G401 (cell line): ENCODE measurements around the gene B4GALT6. TPM values are rescaled to one million over a fixed set of nuclear protein-coding genes. Genes with fewer than 3 reads are reported as not detected.

Source experiments
- DNase-seq: peaks from one replicate; pipeline ENCODE4 v3.0.0-alpha.2; 2015; ENCODE audit warnings: low spot score
- in situ Hi-C: cut with HindIII; loops from 2 replicates; pipeline ENCODE4 v1.10.0; 2016; ENCODE audit warnings: low sequenced_read_pairs, mixed read lengths
- total RNA-seq: library from RNA; depleted of rRNA; stranded (reverse); fragments of >200 nt; shearing (Covaris generic); gene quantifications from 2 replicates; pipeline ENCODE4 v1.2.3, GENCODE V29; 2014

B4GALT6 gene
- total RNA-seq, 1 experiment from 2014 or later: 0.75 TPM

DNA sequence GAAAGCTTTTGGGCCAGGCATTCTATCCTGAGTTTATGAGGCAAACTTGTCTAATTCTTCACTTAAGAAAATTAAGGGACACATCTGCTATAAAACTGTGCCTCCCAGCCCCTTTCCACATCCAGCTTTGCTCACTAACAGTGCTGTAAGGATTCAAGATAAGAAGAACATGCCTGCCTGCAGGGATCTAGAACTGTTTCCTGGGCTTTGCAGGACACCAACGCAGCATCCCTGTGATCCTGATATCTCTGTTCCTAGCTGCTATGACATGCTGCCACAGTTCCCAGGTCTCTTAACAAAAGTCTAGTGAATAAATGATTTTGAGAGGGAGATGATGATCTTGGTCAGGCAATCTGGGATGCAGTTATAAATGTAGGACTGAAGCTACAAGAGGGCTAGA lies 12.4 kb downstream of the B4GALT6 start:
- no peak for DNase-seq

DNA sequence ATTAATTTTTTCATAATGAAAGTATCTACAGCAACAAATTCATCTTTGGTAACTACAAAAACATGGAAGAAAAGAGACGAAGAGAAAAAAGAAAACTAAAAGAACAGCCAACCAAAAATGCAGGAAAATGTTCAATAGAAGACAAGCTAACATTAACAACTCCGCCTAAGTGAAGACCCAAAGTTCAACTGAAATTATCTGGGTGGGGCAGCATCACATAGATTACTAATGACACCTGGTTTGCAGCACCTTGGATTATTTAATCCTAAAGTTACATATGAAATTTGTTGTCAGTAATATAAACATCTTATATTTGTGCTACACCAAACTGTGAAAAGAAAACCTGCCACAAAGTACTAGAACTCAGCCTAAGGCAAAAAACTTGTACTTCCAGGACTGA lies 14.8 kb downstream of the B4GALT6 start:
- in situ Hi-C loops: no loop called here
- no peak for DNase-seq

More for the DNA sequence above, 12.4 kb downstream of the B4GALT6 start:
- in situ Hi-C loops: no loop called here

DNA sequence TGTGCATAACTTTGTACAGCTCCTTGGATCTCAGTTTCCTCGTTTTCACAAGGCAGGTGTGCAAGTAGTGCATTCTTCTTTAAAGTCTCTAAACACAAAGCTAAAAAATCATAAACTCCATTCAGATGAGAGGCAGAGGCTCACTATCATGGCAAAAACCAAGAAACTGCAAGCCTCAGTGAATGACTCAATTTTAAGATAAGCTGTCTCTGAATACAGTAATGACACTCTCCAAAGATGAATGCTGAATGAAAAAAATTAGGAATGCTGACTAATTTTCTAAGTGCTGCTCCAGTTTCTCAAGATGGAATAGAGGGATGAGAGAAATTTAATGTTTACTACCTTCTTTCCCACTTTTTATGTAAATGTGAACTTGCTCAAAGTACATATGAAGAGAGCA lies 17.2 kb downstream of the B4GALT6 start:
- in situ Hi-C loops: no loop called here
- no peak for DNase-seq

DNA sequence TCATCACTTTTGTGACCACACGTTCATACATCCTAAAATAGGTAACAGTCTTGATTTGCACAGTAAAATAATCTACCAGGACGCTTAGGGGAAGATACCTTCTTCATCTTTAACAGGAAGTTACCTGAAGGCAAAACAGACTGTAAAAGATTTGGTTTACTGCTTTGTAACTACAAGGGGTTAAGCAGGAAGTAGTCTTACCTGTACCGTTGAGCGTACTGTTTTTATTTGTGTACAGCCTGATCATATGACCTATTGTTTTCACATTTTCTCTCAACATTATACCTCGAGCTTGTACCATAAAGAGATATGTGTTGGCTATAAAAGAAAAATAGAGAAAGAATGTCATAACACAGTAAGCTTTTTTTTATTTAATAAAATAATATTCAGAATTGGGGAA lies 18.3 kb downstream of the B4GALT6 start:
- in situ Hi-C loops: no loop called here
- no peak for DNase-seq

DNA sequence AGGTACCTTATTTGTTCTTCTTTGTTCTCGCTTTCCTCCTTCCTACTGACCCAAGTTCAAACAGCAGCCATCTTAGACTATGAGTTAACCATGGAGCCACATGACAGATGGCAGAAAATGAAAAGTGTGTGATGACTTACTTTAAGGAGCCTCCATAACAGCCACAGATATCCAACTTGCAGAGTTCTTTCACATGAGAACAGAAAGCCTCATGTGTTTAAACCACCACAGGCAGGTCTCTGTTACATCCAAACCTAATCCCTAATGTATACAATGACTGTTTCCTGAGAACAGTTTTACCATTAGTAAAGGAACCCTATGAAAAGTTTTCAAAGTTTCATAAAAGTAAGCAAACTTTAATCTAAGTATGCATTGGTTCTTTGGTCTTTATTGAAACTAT lies 20.3 kb downstream of the B4GALT6 start:
- in situ Hi-C loops: no loop called here
- DNase-seq: no peak

DNA sequence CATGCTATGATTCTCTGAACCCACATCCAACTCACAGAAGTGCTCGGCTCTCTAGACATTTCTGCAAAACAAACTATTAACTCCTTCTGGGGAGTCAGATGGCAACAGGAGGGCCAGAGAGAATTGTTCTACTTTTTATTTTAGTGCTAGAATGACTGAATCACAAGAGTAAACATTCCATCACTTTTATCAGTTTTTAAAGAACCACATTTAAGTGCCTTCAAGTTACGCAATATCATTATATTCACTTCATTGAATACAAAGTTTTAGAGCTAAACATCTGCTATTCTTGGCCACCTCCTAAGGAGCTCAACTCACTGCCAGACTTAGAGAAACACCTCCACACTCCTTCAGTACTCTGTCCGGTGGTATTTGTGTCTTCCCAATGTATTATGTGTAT lies 22.4 kb downstream of the B4GALT6 start:
- in situ Hi-C loops: no loop called here
- DNase-seq: no peak

DNA sequence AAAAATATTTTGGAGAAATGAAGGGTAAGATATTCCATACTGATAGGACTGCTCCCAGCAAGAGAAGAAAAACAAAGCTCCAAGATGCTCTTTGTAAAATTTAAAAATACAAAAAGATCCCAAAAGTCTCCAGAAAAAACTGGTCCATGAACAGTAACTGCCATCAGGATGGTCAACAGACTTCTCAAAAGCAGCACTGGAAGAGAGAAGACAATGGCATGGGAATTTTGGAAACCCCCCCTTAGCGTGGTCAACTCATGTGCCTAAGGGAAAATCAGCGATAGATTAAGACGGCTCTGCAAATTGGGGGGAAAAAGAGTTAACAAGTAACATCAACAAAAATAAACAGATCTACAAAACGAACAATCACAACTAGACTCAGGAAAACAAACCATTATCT lies 23.6 kb downstream of the B4GALT6 start:
- in situ Hi-C loops: no loop called here
- no peak for DNase-seq

DNA sequence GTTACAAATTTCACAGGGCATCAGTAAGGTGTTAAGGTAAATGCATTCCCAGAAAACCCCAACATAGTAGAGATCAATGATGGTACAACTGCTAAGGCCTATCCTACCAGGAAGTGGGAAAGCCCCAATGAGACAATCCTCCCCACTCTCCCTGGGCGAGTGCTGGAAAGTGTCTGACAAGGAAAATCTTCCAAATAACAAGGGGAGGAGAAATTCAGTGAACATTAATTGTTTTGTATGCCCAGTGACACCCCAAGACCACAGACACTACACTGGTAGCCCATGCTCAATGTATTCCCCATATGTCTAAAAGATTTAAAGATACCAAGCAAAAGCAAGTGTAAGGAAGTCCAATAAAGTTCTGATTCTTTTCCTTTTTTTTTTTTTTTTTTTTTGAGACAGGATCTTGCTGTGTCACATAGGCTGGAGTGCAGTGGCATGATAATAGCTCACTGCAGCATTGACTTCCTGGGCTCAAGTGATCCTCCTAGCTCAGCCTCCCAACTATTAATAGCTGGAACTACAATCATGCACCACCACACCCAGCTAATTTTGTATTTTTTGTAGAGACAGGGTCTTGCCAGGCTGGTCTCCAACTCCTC lies 24.7 kb downstream of the B4GALT6 start:
- DNase-seq: no peak
- in situ Hi-C loops: no loop called here

DNA sequence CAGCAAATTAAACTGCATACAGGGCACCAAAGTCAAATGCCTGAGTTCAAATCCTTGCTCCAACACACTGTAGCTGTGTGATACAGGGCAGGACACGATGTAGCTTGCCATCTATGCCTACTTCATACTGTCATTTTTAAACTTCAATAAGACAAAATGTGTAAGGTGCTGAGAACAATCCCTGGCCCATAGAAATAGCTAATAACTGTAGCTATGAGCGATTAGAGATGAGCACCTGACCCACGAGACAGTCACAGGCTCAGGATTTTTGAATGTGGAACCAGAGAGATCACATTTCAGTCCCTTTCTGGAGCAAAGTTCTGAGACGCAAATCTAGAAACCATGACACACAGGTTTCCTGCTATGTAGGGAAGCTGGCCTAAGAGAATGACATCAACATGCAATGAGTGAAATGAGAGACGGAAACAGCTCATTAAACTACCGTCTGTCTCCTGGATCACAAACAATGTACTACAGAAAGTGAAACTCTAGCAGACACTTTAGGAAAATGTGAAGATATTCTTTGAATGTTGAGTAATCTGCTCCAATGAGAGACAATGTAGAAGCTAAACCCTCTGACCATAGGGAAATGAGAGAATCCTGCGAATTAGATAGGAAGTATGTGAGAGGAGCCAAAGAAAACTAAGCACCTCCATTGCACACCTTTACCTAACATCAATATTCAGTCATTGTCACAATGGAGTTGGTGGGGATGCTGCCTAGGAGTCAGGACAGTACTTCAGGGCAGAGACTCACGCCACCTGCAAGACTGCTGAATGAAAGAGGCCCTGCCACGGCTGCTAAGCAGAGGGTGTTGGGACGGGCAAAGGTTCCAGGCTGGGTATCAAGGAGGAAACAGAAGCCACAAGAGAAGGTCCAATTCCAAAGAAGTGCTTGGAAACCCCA lies 25.5 kb downstream of the B4GALT6 start:
- DNase-seq: no peak
- in situ Hi-C loops: no loop called here

DNA sequence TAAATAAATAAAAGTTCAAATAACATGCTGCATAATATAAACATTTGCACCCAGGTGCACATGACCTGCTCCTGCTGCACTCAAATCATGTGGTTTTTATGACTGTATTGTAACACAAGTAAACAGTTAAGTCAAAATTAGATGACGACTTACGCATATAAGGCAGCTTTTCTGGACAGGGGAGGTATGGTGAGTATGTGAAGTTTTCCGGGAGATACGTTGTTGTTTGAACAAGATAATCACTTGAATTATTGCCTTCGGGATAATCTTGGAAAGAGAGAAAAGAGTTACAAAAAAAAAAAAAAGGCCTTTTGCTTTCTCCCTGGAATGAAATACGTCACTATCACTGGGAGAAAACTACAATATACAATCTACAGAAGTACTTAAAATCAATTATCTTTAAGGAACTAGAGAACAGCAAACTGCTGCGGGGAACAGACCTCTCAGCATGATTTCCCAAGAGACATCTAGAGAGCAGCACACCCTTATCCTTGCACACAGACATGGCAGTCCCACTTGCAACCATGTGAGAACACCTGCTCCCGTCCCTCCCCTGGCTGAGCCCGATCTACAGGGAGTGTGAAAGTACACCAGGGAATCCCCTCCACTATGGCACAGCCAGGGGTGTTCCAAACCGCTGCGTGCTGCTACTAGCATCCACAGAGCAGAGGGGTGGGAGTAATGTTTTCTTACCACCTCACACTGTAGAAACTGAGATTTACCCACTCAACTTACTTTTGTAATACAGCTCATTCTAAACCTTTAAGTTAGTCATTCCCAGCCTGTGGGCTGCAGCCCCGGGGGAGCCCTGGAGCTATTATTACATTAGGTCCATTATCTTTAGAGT lies 26.3 kb downstream of the B4GALT6 start:
- in situ Hi-C loops: no loop called here
- no peak for DNase-seq

DNA sequence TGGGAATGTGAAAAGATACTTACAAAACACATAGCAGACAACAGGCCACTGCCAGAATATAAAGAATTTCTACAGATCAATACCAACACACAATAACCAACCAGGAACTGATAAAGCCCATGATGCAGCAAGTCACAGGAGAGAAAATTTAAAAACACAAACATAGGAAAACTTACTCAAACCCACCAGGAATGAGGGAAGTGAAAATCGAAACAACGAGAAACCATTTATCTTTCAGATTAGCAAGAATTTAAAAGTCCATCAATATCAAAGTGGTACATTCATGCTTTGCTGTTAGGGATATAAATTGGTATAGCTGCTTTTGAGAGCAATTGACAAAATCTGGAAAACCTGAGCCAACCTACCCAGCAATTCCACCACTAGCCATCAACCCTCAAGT lies 27.6 kb downstream of the B4GALT6 start:
- DNase-seq: no peak
- in situ Hi-C loops: no loop called here

DNA sequence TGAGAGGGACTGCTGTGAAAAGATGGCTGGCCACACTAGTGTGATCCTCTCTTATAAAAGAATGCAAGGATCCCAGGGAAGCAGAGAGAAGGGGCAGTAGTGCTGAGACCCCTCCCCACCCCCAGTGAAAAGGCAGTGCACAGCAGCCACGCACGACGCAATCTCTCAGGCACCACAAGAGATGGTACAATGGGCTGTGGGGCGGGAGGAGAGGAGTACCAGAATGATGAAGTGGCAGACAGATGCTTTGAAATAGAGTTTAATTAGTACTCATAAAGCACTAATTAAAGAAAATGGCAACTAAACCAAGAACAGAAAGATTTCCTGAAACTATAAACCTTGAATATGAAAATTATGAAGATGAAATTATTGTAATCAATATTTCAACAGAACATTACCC lies 29.0 kb downstream of the B4GALT6 start:
- in situ Hi-C loops: no loop called here
- no peak for DNase-seq

DNA sequence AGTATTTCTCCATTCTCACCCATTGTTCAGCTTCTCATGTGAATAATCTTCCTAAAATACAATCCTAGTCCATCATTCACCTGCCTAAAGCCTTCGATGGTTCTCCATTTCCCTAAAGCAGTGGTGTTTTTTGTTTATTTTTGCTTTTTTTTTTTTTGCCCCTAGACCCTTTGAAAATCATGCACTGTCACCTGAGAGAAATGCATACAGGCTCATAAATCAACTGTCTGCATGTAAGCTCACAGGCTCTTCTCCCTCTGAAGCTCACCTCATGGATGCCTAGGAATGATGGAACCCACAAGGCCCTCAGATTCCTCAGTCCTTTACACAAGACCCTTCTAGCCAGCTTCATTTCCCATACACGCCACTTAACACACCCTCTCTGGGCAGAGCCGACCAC lies 31.5 kb downstream of the B4GALT6 start:
- in situ Hi-C loops: no loop called here

DNA sequence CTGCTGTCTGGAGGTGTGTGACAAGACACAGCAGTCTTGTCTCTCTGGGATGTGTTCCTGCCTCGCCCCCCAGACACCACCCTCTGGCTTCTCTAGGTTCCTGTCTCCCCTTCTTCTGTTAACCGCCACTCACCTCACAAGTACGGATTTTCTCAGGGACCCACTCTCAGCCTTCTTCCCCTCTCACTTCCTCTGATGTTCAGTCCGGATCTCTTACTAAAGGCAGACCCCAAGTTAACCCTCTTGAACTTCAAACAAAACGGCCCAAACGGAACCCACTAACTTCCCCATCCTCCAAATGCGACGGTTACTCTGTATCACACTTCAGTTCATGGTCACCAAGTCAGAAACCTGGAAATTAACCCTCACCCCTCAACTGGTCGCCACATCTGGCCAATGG lies 32.0 kb downstream of the B4GALT6 start:
- in situ Hi-C loops: no loop called here
- no peak for DNase-seq

More for the DNA sequence above, 31.5 kb downstream of the B4GALT6 start:
- DNase-seq: no peak

DNA sequence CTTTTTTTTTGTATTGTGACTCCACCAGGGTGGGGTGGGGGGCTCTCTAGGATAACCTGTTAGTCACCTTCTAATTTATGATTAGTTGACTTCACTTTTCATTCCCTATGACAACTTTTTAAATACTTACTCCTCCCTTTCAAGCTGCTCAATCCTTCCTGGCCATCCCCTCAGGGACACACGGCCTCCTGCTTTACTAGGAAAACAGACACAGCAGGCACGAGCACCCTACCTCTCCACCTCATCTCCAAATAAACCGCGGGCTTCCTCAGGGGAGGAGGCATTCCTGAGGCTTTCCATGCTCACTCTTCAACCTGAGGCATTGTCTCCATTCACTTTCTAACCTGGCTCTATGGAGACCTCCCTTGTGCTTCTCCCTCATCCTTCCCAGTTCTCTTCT lies 33.0 kb downstream of the B4GALT6 start:
- no peak for DNase-seq
- in situ Hi-C loops: no loop called here

DNA sequence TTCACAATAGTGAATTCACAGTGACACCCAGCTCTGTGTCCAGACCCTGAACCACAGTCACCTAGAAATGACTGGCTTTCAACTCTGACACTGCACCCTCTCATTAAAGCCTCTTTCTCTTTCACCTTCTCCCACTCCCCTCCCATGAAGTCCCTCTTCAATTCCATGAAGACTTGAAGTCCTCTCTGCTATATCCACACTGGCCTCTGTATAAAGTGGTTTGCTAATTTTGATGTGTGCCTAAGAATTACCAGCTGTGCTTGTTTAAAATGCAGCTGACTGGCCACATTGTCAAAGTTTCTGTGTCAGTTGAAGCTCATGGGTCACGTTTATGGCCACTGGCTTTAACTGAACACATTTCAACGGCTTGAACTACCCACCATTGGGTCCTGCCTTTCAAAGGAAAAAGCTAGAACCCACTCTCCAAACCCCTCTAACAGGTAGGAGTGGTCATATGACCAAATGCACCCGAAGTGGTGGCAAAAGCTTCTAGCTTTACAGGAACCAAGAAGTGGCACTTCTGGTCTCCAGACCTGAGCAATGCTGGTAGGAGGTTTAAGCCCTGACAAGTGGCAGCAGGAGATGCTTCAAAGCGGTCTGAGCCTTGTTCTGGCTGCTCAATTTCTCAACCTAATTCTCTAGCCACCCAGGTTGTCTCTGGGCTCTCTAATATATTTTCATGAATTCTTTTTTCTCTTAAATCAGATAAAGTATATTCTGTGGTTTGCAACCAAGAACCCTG lies 34.2 kb downstream of the B4GALT6 start:
- no peak for DNase-seq
- in situ Hi-C loops: no loop called here

DNA sequence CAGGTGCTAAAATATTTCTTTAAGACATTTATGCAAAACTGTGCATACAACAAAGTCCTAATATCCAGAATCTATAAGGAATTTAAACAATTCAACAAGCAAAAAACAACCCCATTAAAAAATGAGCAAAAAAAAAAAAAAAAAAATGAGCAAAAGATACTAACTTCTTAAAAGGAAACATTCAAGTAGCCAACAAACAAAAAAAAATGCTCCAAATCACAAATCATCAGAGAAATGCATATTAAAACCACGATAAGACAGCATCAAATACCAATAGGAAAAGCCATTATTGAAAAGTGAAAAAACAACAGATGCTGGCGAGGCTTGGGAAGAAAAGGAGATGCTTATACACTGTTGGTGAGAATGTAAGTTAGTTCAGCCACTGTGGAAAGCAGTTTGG lies 34.9 kb downstream of the B4GALT6 start:
- DNase-seq: no peak

DNA sequence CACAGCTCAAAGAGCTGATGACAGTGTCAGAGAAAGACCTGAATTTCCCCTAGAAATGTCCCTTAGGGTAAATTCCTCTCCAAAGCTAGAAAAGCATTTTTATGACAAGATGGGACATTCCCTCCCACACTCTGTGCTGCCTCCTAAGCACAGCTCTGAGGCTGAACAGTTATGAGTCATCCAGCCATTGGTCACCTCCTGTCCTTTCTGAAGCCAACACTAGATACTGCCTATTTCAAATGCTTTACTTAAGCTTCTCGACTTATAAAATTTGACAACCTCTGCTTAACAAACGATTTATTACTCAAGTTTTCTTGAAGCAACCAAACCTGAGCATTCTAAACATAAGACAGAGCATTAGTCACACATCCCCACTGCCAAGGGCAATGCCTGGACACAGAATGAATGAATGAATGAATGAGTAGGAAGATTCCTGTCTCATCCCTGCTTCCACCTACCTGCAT lies 35.4 kb downstream of the B4GALT6 start:
- in situ Hi-C loops: no loop called here
- no peak for DNase-seq

More for the DNA sequence above, 34.9 kb downstream of the B4GALT6 start:
- in situ Hi-C loops: no loop called here

DNA sequence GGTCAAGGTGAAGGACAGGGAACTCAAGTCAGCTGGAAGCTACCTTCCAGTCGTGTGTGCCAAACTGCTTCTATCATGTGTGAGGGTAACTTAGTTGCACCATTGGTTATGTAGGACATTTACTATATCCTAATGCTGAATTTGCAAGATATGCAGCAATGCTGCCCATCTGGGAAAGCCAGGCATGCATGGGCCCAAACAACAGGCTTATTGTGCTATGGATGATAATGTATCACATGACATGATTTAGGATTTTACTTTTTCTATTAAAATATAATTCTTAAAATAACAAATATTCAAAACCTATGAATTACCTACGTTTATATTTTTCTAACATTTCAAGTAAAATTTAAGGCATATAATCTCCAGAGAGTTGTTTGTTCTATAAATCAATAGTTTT lies 35.9 kb downstream of the B4GALT6 start:
- in situ Hi-C loops: no loop called here
- DNase-seq: no peak
